ENCODE measurements around the gene HTR4.

The HTR4 gene

GRCh38 chr5:148653836-148654781 is at the start of gene HTR4:
Gene HTR4, minus strand, starts transcription at chr5:148654527. Its CDS starts 17,513 bp downstream, at chr5:148637014.
- H4K20me1 ChIP-seq (ENCODE audit: insufficient read depth, low read length): no peaks in the 10 kb centered on the region
- H2AFZ ChIP-seq (ENCODE audit: low read depth, low read length): no peak within 1 kb of the TSS
- no peaks in the 10 kb centered on the region for H3K9me3 ChIP-seq (ENCODE audit: insufficient read depth, low read length)
- no peak within 1 kb of the TSS for H3K4me2 ChIP-seq (ENCODE audit: low read length)
- H3K27me3 ChIP-seq (ENCODE audit: low read depth, low read length): no peaks in the 10 kb centered on the region
- H3K36me3 ChIP-seq (replicated peaks; ENCODE audit: low read depth, low read length): no peaks in the 10 kb centered on the region
- TF ChIP-seq, protein P1, sequence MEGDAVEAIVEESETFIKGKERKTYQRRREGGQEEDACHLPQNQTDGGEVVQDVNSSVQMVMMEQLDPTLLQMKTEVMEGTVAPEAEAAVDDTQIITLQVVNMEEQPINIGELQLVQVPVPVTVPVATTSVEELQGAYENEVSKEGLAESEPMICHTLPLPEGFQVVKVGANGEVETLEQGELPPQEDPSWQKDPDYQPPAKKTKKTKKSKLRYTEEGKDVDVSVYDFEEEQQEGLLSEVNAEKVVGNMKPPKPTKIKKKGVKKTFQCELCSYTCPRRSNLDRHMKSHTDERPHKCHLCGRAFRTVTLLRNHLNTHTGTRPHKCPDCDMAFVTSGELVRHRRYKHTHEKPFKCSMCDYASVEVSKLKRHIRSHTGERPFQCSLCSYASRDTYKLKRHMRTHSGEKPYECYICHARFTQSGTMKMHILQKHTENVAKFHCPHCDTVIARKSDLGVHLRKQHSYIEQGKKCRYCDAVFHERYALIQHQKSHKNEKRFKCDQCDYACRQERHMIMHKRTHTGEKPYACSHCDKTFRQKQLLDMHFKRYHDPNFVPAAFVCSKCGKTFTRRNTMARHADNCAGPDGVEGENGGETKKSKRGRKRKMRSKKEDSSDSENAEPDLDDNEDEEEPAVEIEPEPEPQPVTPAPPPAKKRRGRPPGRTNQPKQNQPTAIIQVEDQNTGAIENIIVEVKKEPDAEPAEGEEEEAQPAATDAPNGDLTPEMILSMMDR (IDR thresholded peaks at IDR 0.05; ENCODE audit: low read depth, low read length): no peak
- TF ChIP-seq EZH2phosphoT487 (IDR thresholded peaks at IDR 0.05; ENCODE audit: low read depth): no peak
- H3K27ac ChIP-seq (ENCODE audit: low read length): no peak within 1 kb of the TSS
- H3K9ac ChIP-seq (ENCODE audit: low read length): no peak within 1 kb of the TSS
- H3K4me3 ChIP-seq (ENCODE audit: low read length): no peak within 1 kb of the TSS
- H3K79me2 ChIP-seq (ENCODE audit: low read length): no peaks in the 10 kb centered on the region
- H3K4me1 ChIP-seq (ENCODE audit: low read length): no peaks in the 10 kb centered on the region

DNA sequence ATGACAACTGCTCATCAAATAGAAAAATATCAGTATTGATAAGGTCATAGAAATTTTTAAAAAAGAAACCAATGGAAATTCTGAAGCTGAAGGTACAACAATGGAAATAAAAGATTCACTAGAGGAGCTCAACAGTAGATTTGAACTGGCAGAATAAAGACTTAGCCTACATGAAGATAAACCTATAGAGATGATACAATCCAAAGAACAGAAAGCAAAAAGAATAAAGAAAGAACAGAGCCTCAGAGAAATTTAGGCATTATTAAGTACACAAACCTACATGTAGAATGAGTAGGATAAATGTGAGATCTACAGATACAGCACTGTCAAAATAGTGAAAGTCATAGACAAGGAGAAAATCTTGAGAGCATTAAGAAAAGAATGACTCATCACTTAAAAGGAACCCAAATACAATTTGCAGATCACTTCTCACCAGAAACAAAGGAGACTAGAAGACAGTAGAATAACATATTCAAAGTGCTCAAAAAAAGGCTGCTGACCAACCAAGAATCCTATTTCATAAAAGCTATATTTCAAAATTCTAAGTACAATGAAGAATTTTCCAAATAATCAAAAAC is 47.8 kb upstream of the HTR4 start:
- H3K9me3 ChIP-seq (ENCODE audit: insufficient read depth, low read length): no peaks in the 10 kb centered on the region
- no peaks in the 10 kb centered on the region for H3K79me2 ChIP-seq (ENCODE audit: low read length)
- H3K27ac ChIP-seq (ENCODE audit: low read length): no peak overlapping the region
- H3K9ac ChIP-seq (ENCODE audit: low read length): no peak overlapping the region
- no peak overlapping the region for H2AFZ ChIP-seq (ENCODE audit: low read depth, low read length)
- no peak overlapping the region for H3K4me2 ChIP-seq (ENCODE audit: low read length)
- H3K4me3 ChIP-seq (ENCODE audit: low read length): no peak overlapping the region
- no peaks in the 10 kb centered on the region for H3K36me3 ChIP-seq (replicated peaks; ENCODE audit: low read depth, low read length)
- no peaks in the 10 kb centered on the region for H4K20me1 ChIP-seq (ENCODE audit: insufficient read depth, low read length)
- no peaks in the 10 kb centered on the region for H3K4me1 ChIP-seq (ENCODE audit: low read length)
- TF ChIP-seq, protein P1 (IDR thresholded peaks at IDR 0.05; ENCODE audit: low read depth, low read length): no peak
- no peak for TF ChIP-seq EZH2phosphoT487 (IDR thresholded peaks at IDR 0.05; ENCODE audit: low read depth)
- H3K27me3 ChIP-seq (ENCODE audit: low read depth, low read length): no peaks in the 10 kb centered on the region

GRCh38 chr5:148699028-148699427 is 44.7 kb upstream of the HTR4 start:
- no peak overlapping the region for H2AFZ ChIP-seq (ENCODE audit: low read depth, low read length)
- H4K20me1 ChIP-seq (ENCODE audit: insufficient read depth, low read length): no peaks in the 10 kb centered on the region
- TF ChIP-seq EZH2phosphoT487 (IDR thresholded peaks at IDR 0.05; ENCODE audit: low read depth): no peak
- TF ChIP-seq, protein P1 (IDR thresholded peaks at IDR 0.05; ENCODE audit: low read depth, low read length): no peak

DNA sequence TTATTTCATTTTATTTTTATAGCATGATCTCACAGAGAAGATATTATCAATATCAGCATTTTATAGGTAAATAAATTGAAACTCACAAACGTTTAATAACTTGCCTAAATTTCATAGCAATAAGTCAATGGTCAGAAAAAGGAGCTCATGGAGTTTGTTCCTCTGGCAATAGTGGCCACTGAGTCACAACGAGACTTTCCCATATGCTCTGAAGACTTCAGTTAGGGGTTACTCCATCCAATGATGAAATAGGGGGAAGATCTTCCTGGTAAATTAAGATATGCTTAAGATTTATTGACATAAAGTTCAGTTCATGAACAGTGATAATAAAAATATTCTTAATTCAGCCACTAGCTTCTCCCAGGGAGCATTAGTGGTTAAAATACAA is 43.5 kb upstream of the HTR4 start:
- H2AFZ ChIP-seq (ENCODE audit: low read depth, low read length): no peak overlapping the region
- TF ChIP-seq EZH2phosphoT487 (IDR thresholded peaks at IDR 0.05; ENCODE audit: low read depth): no peak
- TF ChIP-seq, protein P1 (IDR thresholded peaks at IDR 0.05; ENCODE audit: low read depth, low read length): no peak

More at GRCh38 chr5:148699028-148699427, 44.7 kb upstream of the HTR4 start:
- Histone ChIP-seq H3K9ac (ENCODE audit: low read length) (no peak overlapping the region), H3K27me3 (ENCODE audit: low read depth, low read length) (no peaks in the 10 kb centered on the region), H3K4me1 (ENCODE audit: low read length) (no peaks in the 10 kb centered on the region), H3K36me3 (replicated peaks; ENCODE audit: low read depth, low read length) (no peaks in the 10 kb centered on the region), H3K9me3 (ENCODE audit: insufficient read depth, low read length) (no peaks in the 10 kb centered on the region), H3K79me2 (ENCODE audit: low read length) (no peaks in the 10 kb centered on the region), H3K4me3 (ENCODE audit: low read length) (no peak overlapping the region), H3K4me2 (ENCODE audit: low read length) (no peak overlapping the region), H3K27ac (ENCODE audit: low read length) (no peak overlapping the region)

More for the DNA sequence above, 43.5 kb upstream of the HTR4 start:
- Histone ChIP-seq H3K4me2 (ENCODE audit: low read length) (no peak overlapping the region), H4K20me1 (ENCODE audit: insufficient read depth, low read length) (no peaks in the 10 kb centered on the region), H3K79me2 (ENCODE audit: low read length) (no peaks in the 10 kb centered on the region), H3K4me3 (ENCODE audit: low read length) (no peak overlapping the region), H3K9ac (ENCODE audit: low read length) (no peak overlapping the region), H3K36me3 (replicated peaks; ENCODE audit: low read depth, low read length) (no peaks in the 10 kb centered on the region), H3K4me1 (ENCODE audit: low read length) (no peaks in the 10 kb centered on the region), H3K27me3 (ENCODE audit: low read depth, low read length) (no peaks in the 10 kb centered on the region), H3K27ac (ENCODE audit: low read length) (no peak overlapping the region), H3K9me3 (ENCODE audit: insufficient read depth, low read length) (no peaks in the 10 kb centered on the region)
